Caco-2 (cell line): ENCODE data around the gene ECE1. TPM values are rescaled to one million over a fixed set of nuclear protein-coding genes. Genes with fewer than 3 reads are reported as not detected.

ENCODE experiments used
- BruUV-seq: library from RNA; stranded (reverse); fragments of 400-500 nt; replicated peaks from 2 replicates; lab custom pipeline; 2021; lab: Mats Ljungman, UMichigan
- CTCF ChIA-PET: fragments of 300-600 bp; sonication (Branson Sonifier 250); formaldehyde crosslinking; loops from one replicate; lab custom pipeline; 2022; ENCODE audit warnings: antibody characterized with exemption; lab: Charles Lee
- POLR2A ChIA-PET: fragments of 300-600 bp; sonication (Branson Sonifier 250); formaldehyde crosslinking; loops from one replicate; lab custom pipeline; 2022; ENCODE audit warnings: antibody characterized with exemption; lab: Charles Lee
- DNase-seq, 2 experiments: peaks; one replicate each; pipeline versions ENCODE4 v3.0.0 to v3.0.0-alpha.2; 2020 to 2022
- H3K27me3 ChIP-seq: replicated peaks from 2 replicates; pipeline ENCODE4 v1.6.0; 2011; ENCODE audit warnings: low read length; ENCODE audit not compliant: control insufficient read depth, insufficient read depth
- H3K36me3 ChIP-seq: 2 replicates; pipeline ENCODE4 v1.5.1; 2011; ENCODE audit warnings: low read length; ENCODE audit not compliant: control insufficient read depth, insufficient read depth
- H3K4me1 ChIP-seq: fragments of 250-450 bp; sonication (Bioruptor Pico); 2 replicates; pipeline ENCODE4 v1.5.1; 2020; ENCODE audit warnings: mild to moderate bottlenecking
- H3K4me3 ChIP-seq: 2 replicates; pipeline ENCODE4 v1.5.1; 2011; ENCODE audit warnings: low read depth, mild to moderate bottlenecking, control low read depth, low read length
- H3K9me3 ChIP-seq: fragments of 250-450 bp; sonication (Bioruptor Pico); 2 replicates; pipeline ENCODE4 v1.5.1; 2020; ENCODE audit warnings: mild to moderate bottlenecking, moderate library complexity
- H3K27ac Mint-ChIP-seq: one replicate; pipeline ENCODE4 v1.8.0; 2022; ENCODE audit warnings: mixed read lengths; ENCODE audit not compliant: unreplicated experiment
- H3K27me3 Mint-ChIP-seq: one replicate; pipeline ENCODE4 v1.8.0; 2022; ENCODE audit warnings: mixed read lengths; ENCODE audit not compliant: insufficient read depth, unreplicated experiment
- H3K36me3 Mint-ChIP-seq: one replicate; pipeline ENCODE4 v1.8.0; 2022; ENCODE audit warnings: mild to moderate bottlenecking, mixed read lengths; ENCODE audit not compliant: insufficient read depth, unreplicated experiment
- H3K4me1 Mint-ChIP-seq: one replicate; pipeline ENCODE4 v1.8.0; 2022; ENCODE audit warnings: low read depth, mixed read lengths; ENCODE audit not compliant: unreplicated experiment
- H3K4me3 Mint-ChIP-seq: one replicate; pipeline ENCODE4 v1.8.0; 2022; ENCODE audit warnings: mild to moderate bottlenecking, moderate library complexity, mixed read lengths; ENCODE audit not compliant: unreplicated experiment
- H3K9me3 Mint-ChIP-seq: one replicate; pipeline ENCODE4 v1.8.0; 2022; ENCODE audit warnings: mixed read lengths; ENCODE audit not compliant: unreplicated experiment
- intact Hi-C: fragments of 100-400 bp; cut with micrococcal nuclease; formaldehyde crosslinking; loops from one replicate; pipeline ENCODE4 v1.10.0; 2022; ENCODE audit not compliant: unreplicated experiment
- total RNA-seq: library from RNA; stranded (reverse); gene quantifications from 2 replicates; pipeline ENCODE4 v1.2.3, GENCODE V29; 2022
- TF ChIP-seq, protein P1 (sequence below), 2 experiments: fragments of 200-600 bp in 1 of 2; IDR thresholded peaks; 1 replicate in 1 of 2; 2 replicates in 1 of 2; pipeline versions ENCODE4 v1.5.1 to v1.8.0; 2011 to 2022; ENCODE audit warnings: antibody characterized with exemption in 1 of 2, control low read depth in 1 of 2, inconsistent platforms in 1 of 2, low read depth in 1 of 2, low read length in 1 of 2, mild to moderate bottlenecking in 1 of 2, moderate library complexity in 1 of 2; ENCODE audit not compliant: insufficient read depth in 1 of 2, severe bottlenecking in 1 of 2, unreplicated experiment in 1 of 2

ECE1 gene
- total RNA-seq, 1 experiment from 2014 or later: 50.2 TPM

DNA sequence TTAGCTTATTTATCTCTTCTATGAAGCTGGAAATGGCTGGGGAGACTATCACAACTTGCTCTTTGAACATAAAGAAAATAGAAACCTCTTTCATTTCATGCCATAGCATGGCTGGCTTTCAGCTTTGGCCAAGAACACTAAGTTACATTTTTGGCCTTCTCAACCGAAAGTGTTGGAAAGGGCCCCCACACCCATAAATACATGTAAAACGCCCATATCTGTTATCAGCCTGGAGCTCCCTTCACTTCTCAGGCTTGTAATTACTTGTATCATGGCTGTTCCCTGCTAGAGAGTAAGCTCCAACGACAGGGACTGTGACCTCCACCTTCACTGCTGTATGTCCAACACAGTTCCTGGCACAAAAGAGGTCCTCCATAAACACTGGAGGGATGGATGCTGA is 100.8 kb downstream of the ECE1 start:
- H3K36me3 ChIP-seq: no peaks in the 10 kb centered on the region
- POLR2A ChIA-PET: no interaction called here
- intact Hi-C loops: no loop called here
- no peak for DNase-seq
- Mint-ChIP-seq H3K4me1 (no peaks in the 10 kb centered on the region), H3K9me3 (no peaks in the 10 kb centered on the region), H3K27ac (no peak overlapping the region), H3K36me3 (no peaks in the 10 kb centered on the region), H3K27me3 (no peaks in the 10 kb centered on the region), H3K4me3 (no peak overlapping the region)
- H3K4me1 ChIP-seq: no peaks in the 10 kb centered on the region
- BruUV-seq: no TSS peak
- no peaks in the 10 kb centered on the region for H3K9me3 ChIP-seq
- TF ChIP-seq, protein P1, sequence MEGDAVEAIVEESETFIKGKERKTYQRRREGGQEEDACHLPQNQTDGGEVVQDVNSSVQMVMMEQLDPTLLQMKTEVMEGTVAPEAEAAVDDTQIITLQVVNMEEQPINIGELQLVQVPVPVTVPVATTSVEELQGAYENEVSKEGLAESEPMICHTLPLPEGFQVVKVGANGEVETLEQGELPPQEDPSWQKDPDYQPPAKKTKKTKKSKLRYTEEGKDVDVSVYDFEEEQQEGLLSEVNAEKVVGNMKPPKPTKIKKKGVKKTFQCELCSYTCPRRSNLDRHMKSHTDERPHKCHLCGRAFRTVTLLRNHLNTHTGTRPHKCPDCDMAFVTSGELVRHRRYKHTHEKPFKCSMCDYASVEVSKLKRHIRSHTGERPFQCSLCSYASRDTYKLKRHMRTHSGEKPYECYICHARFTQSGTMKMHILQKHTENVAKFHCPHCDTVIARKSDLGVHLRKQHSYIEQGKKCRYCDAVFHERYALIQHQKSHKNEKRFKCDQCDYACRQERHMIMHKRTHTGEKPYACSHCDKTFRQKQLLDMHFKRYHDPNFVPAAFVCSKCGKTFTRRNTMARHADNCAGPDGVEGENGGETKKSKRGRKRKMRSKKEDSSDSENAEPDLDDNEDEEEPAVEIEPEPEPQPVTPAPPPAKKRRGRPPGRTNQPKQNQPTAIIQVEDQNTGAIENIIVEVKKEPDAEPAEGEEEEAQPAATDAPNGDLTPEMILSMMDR (IDR thresholded peaks at IDR 0.05; ENCODE audit: insufficient read depth in 1 of 2, low read depth in 1 of 2, low read length in 1 of 2, severe bottlenecking in 1 of 2, unreplicated experiment in 1 of 2): no peak
- H3K4me3 ChIP-seq: no peak overlapping the region
- CTCF ChIA-PET: no interaction called here
- no peaks in the 10 kb centered on the region for H3K27me3 ChIP-seq

DNA sequence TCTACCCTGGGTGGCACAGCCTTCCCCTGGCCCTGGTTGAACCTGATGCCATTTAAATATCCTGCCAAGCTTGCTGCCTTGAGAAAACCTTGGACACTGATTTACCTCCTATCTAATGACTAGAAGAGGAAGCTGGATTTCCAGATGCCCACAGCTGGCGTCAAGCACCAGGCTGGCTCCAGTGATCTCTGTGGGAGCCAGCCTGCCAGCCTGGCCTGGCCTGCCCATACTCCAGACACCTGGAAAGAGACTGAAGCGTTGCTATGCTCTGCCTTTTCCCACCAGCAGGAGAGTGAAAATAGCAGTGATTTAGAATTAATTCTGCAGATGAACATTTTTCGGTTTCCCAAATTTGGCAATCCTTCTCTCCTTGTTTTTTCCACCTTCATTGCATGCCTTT is 102.0 kb downstream of the ECE1 start:
- no peaks in the 10 kb centered on the region for H3K36me3 Mint-ChIP-seq
- H3K4me1 ChIP-seq: no peaks in the 10 kb centered on the region
- no peaks in the 10 kb centered on the region for H3K27me3 ChIP-seq
- no peak overlapping the region for H3K4me3 ChIP-seq
- no peaks in the 10 kb centered on the region for H3K36me3 ChIP-seq
- no peak for DNase-seq
- ChIA-PET CTCF (interaction anchor here (1.3 kb wide), 1 partner anchor 491 kb away, joined by 3 read pairs; no protein-coding TSS in a partner anchor), POLR2A (no interaction called here)
- TF ChIP-seq, protein P1 (IDR thresholded peaks at IDR 0.05; ENCODE audit: insufficient read depth in 1 of 2, low read depth in 1 of 2, low read length in 1 of 2, severe bottlenecking in 1 of 2, unreplicated experiment in 1 of 2): no peak
- H3K27ac Mint-ChIP-seq: no peak overlapping the region
- H3K9me3 Mint-ChIP-seq: no peaks in the 10 kb centered on the region
- intact Hi-C loops: no loop called here
- H3K27me3 Mint-ChIP-seq: no peaks in the 10 kb centered on the region
- BruUV-seq: no TSS peak
- no peak overlapping the region for H3K4me3 Mint-ChIP-seq
- H3K4me1 Mint-ChIP-seq: no peaks in the 10 kb centered on the region
- no peaks in the 10 kb centered on the region for H3K9me3 ChIP-seq

DNA sequence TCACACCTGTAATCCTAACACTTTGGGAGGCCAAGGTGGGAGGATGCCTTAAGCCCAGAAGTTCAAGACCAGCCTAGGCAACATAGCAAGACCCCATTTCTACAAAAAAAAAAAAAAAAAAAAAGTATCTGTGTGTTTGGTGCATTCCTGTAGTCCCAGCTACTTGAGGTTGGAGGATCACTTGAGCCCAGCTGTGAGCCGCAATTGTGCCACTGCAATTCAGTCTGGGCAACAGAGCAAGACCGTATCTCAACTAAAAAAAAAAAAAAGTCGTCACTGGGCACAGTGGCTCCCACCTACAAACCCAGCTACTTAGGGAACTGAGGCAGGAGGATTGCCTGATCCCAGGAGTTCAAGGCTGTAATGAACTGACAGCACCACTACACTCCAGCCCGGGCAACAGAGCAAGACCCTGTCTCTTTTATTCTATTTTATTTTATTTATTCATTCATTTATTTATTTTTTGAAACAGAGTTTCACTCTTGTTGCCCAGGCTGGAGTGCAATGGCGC is 105.0 kb downstream of the ECE1 start:
- intact Hi-C loops: no loop called here
- CTCF ChIA-PET: interaction anchor here (1.5 kb wide), 1 partner anchor 9 kb away, joined by 6 read pairs; no protein-coding TSS in a partner anchor
- H3K27me3 Mint-ChIP-seq: no peaks in the 10 kb centered on the region

More for the DNA sequence above, 105.0 kb downstream of the ECE1 start:
- no peaks in the 10 kb centered on the region for H3K4me1 ChIP-seq
- TF ChIP-seq, protein P1 (IDR thresholded peaks at IDR 0.05; ENCODE audit: insufficient read depth in 1 of 2, low read depth in 1 of 2, low read length in 1 of 2, severe bottlenecking in 1 of 2, unreplicated experiment in 1 of 2): no peak
- POLR2A ChIA-PET: no interaction called here
- no peaks in the 10 kb centered on the region for H3K27me3 ChIP-seq
- no peak overlapping the region for H3K4me3 ChIP-seq
- H3K4me3 Mint-ChIP-seq: no peak overlapping the region
- no peaks in the 10 kb centered on the region for H3K36me3 ChIP-seq
- no peaks in the 10 kb centered on the region for H3K9me3 Mint-ChIP-seq
- DNase-seq: no peak
- H3K27ac Mint-ChIP-seq: no peak overlapping the region
- H3K4me1 Mint-ChIP-seq: no peaks in the 10 kb centered on the region
- no peaks in the 10 kb centered on the region for H3K9me3 ChIP-seq
- H3K36me3 Mint-ChIP-seq: no peaks in the 10 kb centered on the region
- no TSS peak for BruUV-seq
